HepG2 (cell line): ENCODE measurements around the gene GRB2. TPM values are rescaled to one million over a fixed set of nuclear protein-coding genes. Genes with fewer than 3 reads are reported as not detected.
A peak's percentile ranks its signal among the peaks of the same experiment; 100 is the strongest.

Experiments used
- ATAC-seq: fragments of 200-7000 bp; cut with Tn5 transposase; 3 replicates; pipeline ENCODE4 v1.9.1; 2020; ENCODE audit warnings: mild to moderate bottlenecking, moderate library complexity
- BruUV-seq: library from RNA; stranded (reverse); fragments of 400-500 nt; replicated peaks from 2 replicates; lab custom pipeline; 2021; lab: Mats Ljungman, UMichigan
- CTCF ChIA-PET: fragments of 300-600 bp; formaldehyde crosslinking; extraction: SDS; loops from one replicate; lab custom pipeline; 2021; ENCODE audit warnings: low total read pairs, inconsistent platforms, low intra/inter-chr PET ratio; lab: Yijun Ruan, JAX
- POLR2A ChIA-PET: fragments of 350-600 bp; sonication (Branson Sonifier 250); formaldehyde crosslinking; loops from one replicate; lab custom pipeline; 2020; ENCODE audit warnings: antibody characterized with exemption, inconsistent platforms; lab: Yijun Ruan, JAX
- DNase-seq: peaks from one replicate; pipeline ENCODE4 v3.0.0-alpha.2; 2015; ENCODE audit warnings: low spot score
- FAIRE-seq: peaks from 3 replicates; lab custom pipeline; 2011; peaks lifted over from hg19 to GRCh38; lab: Jason Lieb, UNC
- H2AFZ ChIP-seq: one replicate; pipeline ENCODE4 v1.6.1; 2011; ENCODE audit warnings: low read length, inconsistent platforms
- H3K27ac ChIP-seq: fragments of 300-600 bp; 3 replicates; pipeline ENCODE4 v1.8.0; 2011; ENCODE audit warnings: mixed run types, mild to moderate bottlenecking, mixed read lengths, low read length, inconsistent platforms; ENCODE audit not compliant: insufficient read depth; ENCODE audit errors: extremely low read length
- H3K27me3 ChIP-seq, 2 experiments: fragments of 200-600 bp in 1 of 2; 2 replicates in 1 of 2; 3 replicates in 1 of 2; pipeline versions ENCODE4 v1.6.0 to v1.8.0; 2011; ENCODE audit warnings: low read length in 2 of 2, mild to moderate bottlenecking in 2 of 2, moderate library complexity in 2 of 2, inconsistent platforms in 1 of 2; ENCODE audit not compliant: insufficient read depth in 2 of 2, control insufficient read depth in 1 of 2
- H3K36me3 ChIP-seq, 2 experiments: fragments of 200-600 bp in 1 of 2; replicated peaks in 1 of 2; 2 replicates in 1 of 2; 3 replicates in 1 of 2; pipeline versions ENCODE4 v1.5.1 to v1.8.0; 2011; ENCODE audit warnings: low read length in 2 of 2, inconsistent platforms in 1 of 2; ENCODE audit not compliant: insufficient read depth in 2 of 2, control insufficient read depth in 1 of 2
- H3K4me1 ChIP-seq: 2 replicates; pipeline ENCODE4 v1.5.1; 2012; ENCODE audit warnings: low read length, inconsistent platforms; ENCODE audit not compliant: insufficient read depth
- H3K4me2 ChIP-seq: 2 replicates; pipeline ENCODE4 v1.6.0; 2011; ENCODE audit warnings: low read depth, low read length, inconsistent platforms
- H3K4me3 ChIP-seq, 3 experiments: fragments of 200-600 bp in 1 of 3; sonication (generic), shearing (Covaris generic) in 1 of 3; replicated peaks in 1 of 3; 2 replicates each; pipeline ENCODE4 v1.5.1; 2011 to 2016; ENCODE audit warnings: low read length in 3 of 3, inconsistent platforms in 2 of 3, low read depth in 2 of 3, mild to moderate bottlenecking in 2 of 3, control low read depth in 1 of 3, mixed read lengths in 1 of 3; ENCODE audit not compliant: insufficient read depth in 1 of 3
- H3K79me2 ChIP-seq: one replicate; pipeline ENCODE4 v1.6.1; 2011; ENCODE audit warnings: low read length, inconsistent platforms; ENCODE audit not compliant: insufficient read depth
- H3K9ac ChIP-seq: 2 replicates; pipeline ENCODE4 v1.6.0; 2011; ENCODE audit warnings: mild to moderate bottlenecking, low read depth, low read length, inconsistent platforms; ENCODE audit not compliant: insufficient read depth
- H3K9me3 ChIP-seq: 2 replicates; pipeline ENCODE4 v1.5.1; 2012; ENCODE audit warnings: mild to moderate bottlenecking, low read length
- H4K20me1 ChIP-seq: 2 replicates; pipeline ENCODE4 v1.6.0; 2011; ENCODE audit warnings: inconsistent platforms, mild to moderate bottlenecking, low read length, moderate library complexity; ENCODE audit not compliant: insufficient read depth
- BCL6 ChIP-seq: IDR thresholded peaks from 2 replicates; pipeline ENCODE4 v1.6.1; 2016; ENCODE audit warnings: missing genetic modification reagents, missing compliant biosample characterization
- E2F5 ChIP-seq: sonication (generic); formaldehyde crosslinking; conservative IDR thresholded peaks from 2 replicates; pipeline ENCODE4 v1.4.0; 2020; ENCODE audit warnings: missing genetic modification reagents
- GFI1 ChIP-seq: sonication (generic); formaldehyde crosslinking; IDR thresholded peaks from 2 replicates; pipeline ENCODE4 v1.5.0; 2020; ENCODE audit warnings: missing genetic modification reagents, mild to moderate bottlenecking, borderline replicate concordance
- HIVEP1 ChIP-seq: sonication (generic); formaldehyde crosslinking; IDR thresholded peaks from 2 replicates; pipeline ENCODE4 v1.4.0; 2020; ENCODE audit warnings: mild to moderate bottlenecking, missing genetic modification reagents
- PCBP1 ChIP-seq: fragments of 200-400 bp; formaldehyde crosslinking; IDR thresholded peaks from 2 replicates; pipeline ENCODE4 v1.6.1; 2017; ENCODE audit warnings: mild to moderate bottlenecking, low read depth, low read length, borderline replicate concordance
- PLRG1 ChIP-seq: fragments of 450-650 bp; conservative IDR thresholded peaks from 2 replicates; pipeline ENCODE4 v1.6.1; 2016
- TFAP4 ChIP-seq: sonication (generic); IDR thresholded peaks from 2 replicates; pipeline ENCODE4 v1.6.1; 2016; ENCODE audit warnings: low read depth, borderline replicate concordance
- TOPORS ChIP-seq: sonication (generic); formaldehyde crosslinking; IDR thresholded peaks from 2 replicates; pipeline ENCODE4 v1.8.0; 2023; ENCODE audit warnings: mild to moderate bottlenecking, missing genetic modification reagents
- ZBTB21 ChIP-seq: sonication (generic); formaldehyde crosslinking; IDR thresholded peaks from 2 replicates; pipeline ENCODE4 v1.4.0; 2020; ENCODE audit warnings: missing genetic modification reagents
- ZFY ChIP-seq: sonication (generic); formaldehyde crosslinking; IDR thresholded peaks from 2 replicates; pipeline ENCODE4 v1.4.0; 2020; ENCODE audit warnings: missing genetic modification reagents
- ZNF547 ChIP-seq: sonication (generic); formaldehyde crosslinking; IDR thresholded peaks from 2 replicates; pipeline ENCODE4 v1.5.1; 2020; ENCODE audit warnings: mild to moderate bottlenecking, missing genetic modification reagents
- ZNF576 ChIP-seq: sonication (generic); formaldehyde crosslinking; IDR thresholded peaks from 2 replicates; pipeline ENCODE4 v1.4.0; 2020; ENCODE audit warnings: mild to moderate bottlenecking, missing genetic modification reagents
- WGBS: methylation state at CpG from one replicate; pipeline ENCODE4 v1.1.6; 2017; ENCODE audit warnings: low lambda C conversion rate; 5-methylcytosine and 5-hydroxymethylcytosine counted together
- in situ Hi-C: cut with HindIII; loops from 2 replicates; pipeline ENCODE4 v1.10.0; 2017; ENCODE audit warnings: low pct_unique_long_range_greater_than_20kb; ENCODE audit not compliant: extremely low pct_ligation_motif_present
- intact Hi-C: fragments of 100-400 bp; cut with micrococcal nuclease; formaldehyde crosslinking; loops from one replicate; pipeline ENCODE4 v1.10.0; 2022; ENCODE audit not compliant: unreplicated experiment
- polyA plus RNA-seq, 8 experiments: library from polyadenylated mRNA; depleted of rRNA in 3 of 8; stranded (reverse) in 7 of 8; unstranded in 1 of 8; fragments of >200 nt; fragmentation: Illumina TruSeq in 4 of 8; extraction: Trizol in 4 of 8; gene quantifications; 2 replicates each; pipeline versions ENCODE4 v1.2.1 to v1.2.3, GENCODE V29; 2011 to 2016; ENCODE audit warnings: low read depth in 4 of 8, missing spikeins in 1 of 8, mixed read lengths in 1 of 8; ENCODE audit not compliant: insufficient read depth in 1 of 8
- total RNA-seq, 5 experiments: library from RNA; depleted of rRNA; stranded (reverse); fragments of >200 nt; fragmentation: Illumina TruSeq; extraction: Trizol; gene quantifications; 2 replicates each; pipeline ENCODE4 v1.2.3, GENCODE V29; 2016; ENCODE audit warnings: low read depth in 1 of 5

The GRB2 gene
- total and polyA plus RNA-seq, 2 of the 13 experiments (the other 11 are each of a cell fraction or from before 2014, with no cell fraction given): 84.6 to 92.3 TPM

GRCh38 chr17:75433218-75433783 lies 27.8 kb upstream of the GRB2 start:
- H3K27ac ChIP-seq: no peak overlapping the region
- in situ Hi-C loops (loop anchor here (5.0 kb wide), 1 partner anchor 54 kb away; no protein-coding TSS in a partner anchor), intact Hi-C loops (no loop called here)
- ATAC-seq: no peak
- peaks cover 79% of the 10 kb centered on the region for H3K4me1 ChIP-seq
- ChIA-PET POLR2A (interaction anchor here (1.0 kb wide), 1 partner anchor 27 kb away, joined by 4 read pairs; no protein-coding TSS in a partner anchor), CTCF (no interaction called here)
- WGBS: 41% methylated on average over 6 of the region's 6 CpGs
- no peaks in the 10 kb centered on the region for H3K36me3 ChIP-seq
- H3K4me3 ChIP-seq: no peak overlapping the region
- H2AFZ ChIP-seq: no peak overlapping the region
- no peaks in the 10 kb centered on the region for H4K20me1 ChIP-seq
- no peaks in the 10 kb centered on the region for H3K9me3 ChIP-seq
- no peak overlapping the region for H3K9ac ChIP-seq
- FAIRE-seq: no peak
- no peaks in the 10 kb centered on the region for H3K79me2 ChIP-seq
- no peaks in the 10 kb centered on the region for H3K27me3 ChIP-seq
- DNase-seq: no peak
- no peak for TF ChIP-seq BCL6 (CRISPR knock-in tag)
- TF ChIP-seq TFAP4: peak; percentile 10; the same call in 1 of the 2 replicates
- no TSS peak for BruUV-seq
- peak overlapping the region; percentile 3; the same call in 1 of the 2 replicates for H3K4me2 ChIP-seq

- peak overlapping the region; percentile 61 for H3K27ac ChIP-seq
- ATAC-seq (peak; percentile 89), DNase-seq (peak; percentile 90), FAIRE-seq (peak; percentile 88)
- no peaks in the 10 kb centered on the region for H4K20me1 ChIP-seq
- no peaks in the 10 kb centered on the region for H3K79me2 ChIP-seq
- peaks cover 80% of the 10 kb centered on the region for H3K4me1 ChIP-seq
- H2AFZ ChIP-seq: peak overlapping the region; percentile 10
- in situ Hi-C loops: loop anchor here (5.0 kb wide), 1 partner anchor 57 kb away; no protein-coding TSS in a partner anchor
- BruUV-seq: no TSS peak
- no peaks in the 10 kb centered on the region for H3K9me3 ChIP-seq
- CTCF ChIA-PET: no interaction called here
- POLR2A ChIA-PET: interaction anchor here (0.8 to 5.8 kb wide), 12 partner anchors 10 to 299 kb away, joined by 3 to 35 read pairs (median 4); partner anchors contain the start of genes LLGL2, MIF4GD, NT5C and SLC25A19
- intact Hi-C loops: no loop called here
- WGBS: 3% methylated on average over 11 of the region's 11 CpGs
- no peaks in the 10 kb centered on the region for H3K36me3 ChIP-seq
- H3K9ac ChIP-seq: peak overlapping the region; percentile 35
- H3K27me3 ChIP-seq: no peaks in the 10 kb centered on the region
- H3K4me2 ChIP-seq: peak overlapping the region; percentile 81
- H3K4me3 ChIP-seq: peak overlapping the region; percentile 49 to 62 (median 50)
- no peak for TF ChIP-seq ZNF547
- no peak for TF ChIP-seq ZFY (CRISPR knock-in tag)
- TF ChIP-seq TOPORS (CRISPR knock-in tag): no peak
- no peak for TF ChIP-seq HIVEP1 (CRISPR knock-in tag)
- no peak for TF ChIP-seq PLRG1
- no peak for TF ChIP-seq ZNF576
- no peak for TF ChIP-seq PCBP1
- TF ChIP-seq GFI1 (CRISPR knock-in tag): 0 out of 2 replicates have a peak, but pooled peaks have one; percentile 53
- no peak for TF ChIP-seq E2F5 (CRISPR knock-in tag)
- no peak for TF ChIP-seq ZBTB21
Observed at GRCh38 chr17:75430159-75430974, 24.9 kb upstream of the GRB2 start.
